ENCODE measurements around the gene HGD.

Gene HGD

GRCh38 chr3:120596116-120596852 lies 85.8 kb downstream of the HGD start, which contains the start of gene NDUFB4:
Gene NDUFB4 (plus strand): TSS chr3:120596336. CDS start chr3:120596360, 24 bp downstream.
- H4K91ac ChIP-seq (ENCODE audit: low read length) = peak within 1 kb of the TSS; percentile 90
- H3K4me2 ChIP-seq (ENCODE audit: low read length, poor library complexity, severe bottlenecking) = peak within 1 kb of the TSS; percentile 90
- WGBS = under 1% methylated on average over 52 of the region's 53 CpGs
- H3K9me3 ChIP-seq (ENCODE audit: control insufficient read depth, low read length) = no peaks in the 10 kb centered on the region
- no peak within 1 kb of the TSS for H3K23ac ChIP-seq (ENCODE audit: low read length in 2 of 2)
- H3K4ac ChIP-seq (ENCODE audit: low read depth in 1 of 2, low read length in 2 of 2) = peak within 1 kb of the TSS; percentile 87 to 94
- peak within 1 kb of the TSS in 1 of 2 experiments; percentile 60 for H2BK12ac ChIP-seq (ENCODE audit: low read length in 2 of 2)
- peak; percentile 99 for DNase-seq
- H2BK15ac ChIP-seq (ENCODE audit: low read depth, poor library complexity, severe bottlenecking) = peak within 1 kb of the TSS; percentile 63
- H3K79me1 ChIP-seq (replicated peaks; ENCODE audit: low read length, poor library complexity, severe bottlenecking) = no peaks in the 10 kb centered on the region
- H3K4me1 ChIP-seq (ENCODE audit: control insufficient read depth, insufficient read depth, low read depth, low read length) = no peaks in the 10 kb centered on the region
- H3K4me3 ChIP-seq (ENCODE audit: insufficient read depth in 1 of 2, low read depth in 1 of 2, low read length in 2 of 2) = peak within 1 kb of the TSS; percentile 79 to 93
- H4K8ac ChIP-seq (ENCODE audit: low read length) = peak within 1 kb of the TSS; percentile 98
- peak within 1 kb of the TSS in 1 of 2 experiments; percentile 94 for H3K14ac ChIP-seq (ENCODE audit: low read length in 2 of 2)
- peaks cover 4 to 34% of the 10 kb centered on the region in 2 experiments for H3K36me3 ChIP-seq (ENCODE audit: control insufficient read depth in 1 of 2, insufficient read depth in 2 of 2, low read depth in 1 of 2, low read length in 2 of 2)
- H2AK5ac ChIP-seq (ENCODE audit: low read length, severe bottlenecking) = no peak within 1 kb of the TSS
- H2BK5ac ChIP-seq (ENCODE audit: low read depth, low read length, poor library complexity, severe bottlenecking) = peak within 1 kb of the TSS; percentile 81
- H3K27me3 ChIP-seq (ENCODE audit: control insufficient read depth in 1 of 2, insufficient read depth in 1 of 2, low read length in 2 of 2) = no peaks in the 10 kb centered on the region
- peak within 1 kb of the TSS; percentile 96 to 97 for H3K18ac ChIP-seq (ENCODE audit: low read depth in 1 of 2, low read length in 2 of 2)
- peak within 1 kb of the TSS; percentile 88 for H3K27ac ChIP-seq (ENCODE audit: low read length, poor library complexity, severe bottlenecking)
- H3K9ac ChIP-seq (ENCODE audit: low read length) = peak within 1 kb of the TSS; percentile 99
- H2BK120ac ChIP-seq (ENCODE audit: low read depth, low read length) = peak within 1 kb of the TSS; percentile 42
- H2AFZ ChIP-seq (ENCODE audit: low read depth, low read length) = peak within 1 kb of the TSS; percentile 77

- Histone ChIP-seq H2BK5ac (ENCODE audit: low read depth, low read length, poor library complexity, severe bottlenecking) (no peak overlapping the region), H2BK15ac (ENCODE audit: low read depth, poor library complexity, severe bottlenecking) (peak overlapping the region; percentile 63), H3K4me3 (ENCODE audit: insufficient read depth in 1 of 2, low read depth in 1 of 2, low read length in 2 of 2) (peak overlapping the region; percentile 63 to 93), H3K4me1 (ENCODE audit: control insufficient read depth, insufficient read depth, low read depth, low read length) (no peaks in the 10 kb centered on the region), H3K9ac (ENCODE audit: low read length) (peak overlapping the region; percentile 99), H4K8ac (ENCODE audit: low read length) (peak overlapping the region; percentile 81), H3K14ac (ENCODE audit: low read length in 2 of 2) (no peak overlapping the region), H3K9me3 (ENCODE audit: control insufficient read depth, low read length) (no peaks in the 10 kb centered on the region), H2BK120ac (ENCODE audit: low read depth, low read length) (no peak overlapping the region), H3K4ac (ENCODE audit: low read depth in 1 of 2, low read length in 2 of 2) (peak overlapping the region; percentile 60 to 87), H2BK12ac (ENCODE audit: low read length in 2 of 2) (no peak overlapping the region), H3K18ac (ENCODE audit: low read depth in 1 of 2, low read length in 2 of 2) (peak overlapping the region; percentile 75 to 97), H3K27me3 (ENCODE audit: control insufficient read depth in 1 of 2, insufficient read depth in 1 of 2, low read length in 2 of 2) (no peaks in the 10 kb centered on the region), H3K23ac (ENCODE audit: low read length in 2 of 2) (no peak overlapping the region), H2AK5ac (ENCODE audit: low read length, severe bottlenecking) (no peak overlapping the region), H3K36me3 (ENCODE audit: control insufficient read depth in 1 of 2, insufficient read depth in 2 of 2, low read depth in 1 of 2, low read length in 2 of 2) (peaks cover 4 to 29% of the 10 kb centered on the region in 2 experiments), H4K91ac (ENCODE audit: low read length) (peak overlapping the region; percentile 72), H3K4me2 (ENCODE audit: low read length, poor library complexity, severe bottlenecking) (peak overlapping the region; percentile 83), H3K27ac (ENCODE audit: low read length, poor library complexity, severe bottlenecking) (peak overlapping the region; percentile 19), H2AFZ (ENCODE audit: low read depth, low read length) (peak overlapping the region; percentile 66), H3K79me1 (replicated peaks; ENCODE audit: low read length, poor library complexity, severe bottlenecking) (no peaks in the 10 kb centered on the region)
- 0% methylated on average over 2 of the region's 4 CpGs for WGBS
- DNase-seq = no peak
Observed at GRCh38 chr3:120595788-120596115, 86.3 kb downstream of the HGD start.

- Histone ChIP-seq H2AFZ (ENCODE audit: low read depth, low read length) (no peak overlapping the region), H3K4me2 (ENCODE audit: low read length, poor library complexity, severe bottlenecking) (no peak overlapping the region), H3K4me1 (ENCODE audit: control insufficient read depth, insufficient read depth, low read depth, low read length) (no peaks in the 10 kb centered on the region), H3K9ac (ENCODE audit: low read length) (no peak overlapping the region), H3K4ac (ENCODE audit: low read depth in 1 of 2, low read length in 2 of 2) (no peak overlapping the region), H3K79me1 (replicated peaks; ENCODE audit: low read length, poor library complexity, severe bottlenecking) (no peaks in the 10 kb centered on the region), H3K27me3 (ENCODE audit: control insufficient read depth in 1 of 2, insufficient read depth in 1 of 2, low read length in 2 of 2) (peaks cover 0 to 3% of the 10 kb centered on the region in 2 experiments), H2BK5ac (ENCODE audit: low read depth, low read length, poor library complexity, severe bottlenecking) (no peak overlapping the region), H3K9me3 (ENCODE audit: control insufficient read depth, low read length) (no peaks in the 10 kb centered on the region), H2BK12ac (ENCODE audit: low read length in 2 of 2) (no peak overlapping the region), H4K91ac (ENCODE audit: low read length) (no peak overlapping the region), H3K18ac (ENCODE audit: low read depth in 1 of 2, low read length in 2 of 2) (no peak overlapping the region), H2AK5ac (ENCODE audit: low read length, severe bottlenecking) (no peak overlapping the region), H4K8ac (ENCODE audit: low read length) (no peak overlapping the region), H3K23ac (ENCODE audit: low read length in 2 of 2) (no peak overlapping the region), H3K36me3 (ENCODE audit: control insufficient read depth in 1 of 2, insufficient read depth in 2 of 2, low read depth in 1 of 2, low read length in 2 of 2) (no peaks in the 10 kb centered on the region), H2BK15ac (ENCODE audit: low read depth, poor library complexity, severe bottlenecking) (no peak overlapping the region), H2BK120ac (ENCODE audit: low read depth, low read length) (no peak overlapping the region), H3K4me3 (ENCODE audit: insufficient read depth in 1 of 2, low read depth in 1 of 2, low read length in 2 of 2) (no peak overlapping the region), H3K27ac (ENCODE audit: low read length, poor library complexity, severe bottlenecking) (no peak overlapping the region), H3K14ac (ENCODE audit: low read length in 2 of 2) (no peak overlapping the region)
- no peak for DNase-seq
- WGBS = 83% methylated on average over 2 of the region's 3 CpGs
Observed at GRCh38 chr3:120587332-120587975, 94.6 kb downstream of the HGD start.

Data from mesenchymal stem cell (in vitro differentiated cells and primary cell).